ENCODE measurements around the gene C2CD2L. TPM values are rescaled to one million over a fixed set of nuclear protein-coding genes. Genes with fewer than 3 reads are reported as not detected.

Gene C2CD2L
- total RNA-seq, 2 experiments from 2014 or later: 33.2 to 35.2 TPM

GRCh38 chr11:119167933-119168332 lies 60.8 kb downstream of the C2CD2L start:
- H3K4me1 Mint-ChIP-seq (ENCODE audit: low read depth): peaks cover 30% of the 10 kb centered on the region
- DNase-seq (no peak), ATAC-seq (no peak)
- ChIA-PET POLR2A (interaction anchor here (1.4 kb wide), 1 partner anchor 73 kb away, joined by 6 read pairs; no protein-coding TSS in a partner anchor), CTCF (interaction anchor here (1.4 to 2.0 kb wide), 2 partner anchors 28 to 100 kb away, joined by 5 to 8 read pairs; partner anchors contain the start of gene VPS11)
- H3K4me3 Mint-ChIP-seq: peak overlapping the region; percentile 86
- H3K27me3 Mint-ChIP-seq (ENCODE audit: low read depth): no peaks in the 10 kb centered on the region
- no peaks in the 10 kb centered on the region for H3K9me3 Mint-ChIP-seq (ENCODE audit: insufficient read depth)
- H3K36me3 Mint-ChIP-seq (ENCODE audit: low read depth): no peaks in the 10 kb centered on the region
- peak overlapping the region; percentile 80 for H3K27ac Mint-ChIP-seq

Other genes starting within 250 kb of the C2CD2L start
- gene CXCR5, start 223.5 kb upstream of the C2CD2L start, total RNA-seq: under 1 TPM; 0.08 to 0.18 TPM
- gene BCL9L, start 181.4 kb upstream of the C2CD2L start, total RNA-seq: 10 to 100 TPM; 70.0 to 70.6 TPM
- gene UPK2, start 151.0 kb upstream of the C2CD2L start, total RNA-seq: not detected
- gene FOXR1, start 135.6 kb upstream of the C2CD2L start, total RNA-seq: not detected
- 10 to 100 TPM; 39.3 to 41.1 TPM for gene CENATAC, start 109.2 kb upstream of the C2CD2L start, total RNA-seq
- 1,000 to 10,000 TPM; 1,115 to 1,170 TPM for gene RPS25, start 89.0 kb upstream of the C2CD2L start, total RNA-seq
- gene TRAPPC4, start 88.6 kb upstream of the C2CD2L start, total RNA-seq: 10 to 100 TPM; 58.6 to 65.0 TPM
- 10 to 100 TPM; 22.4 to 26.6 TPM for gene SLC37A4, start 76.5 kb upstream of the C2CD2L start, total RNA-seq
- 100 to 1,000 TPM; 133 to 135 TPM for gene HYOU1, start 50.1 kb upstream of the C2CD2L start, total RNA-seq
- 10 to 100 TPM; 30.8 to 31.6 TPM for gene VPS11, start 39.5 kb upstream of the C2CD2L start, total RNA-seq
- 10 to 100 TPM; 31.0 to 32.5 TPM for gene HMBS, start 22.5 kb upstream of the C2CD2L start, total RNA-seq
- 10 to 100 TPM; 52.5 to 57.7 TPM for gene DPAGT1, start 5.5 kb upstream of the C2CD2L start, total RNA-seq
- 10 to 100 TPM; 36.1 to 40.9 TPM for gene HINFP, start 14.2 kb downstream of the C2CD2L start, total RNA-seq
- under 1 TPM in 1 of 2 experiments, not detected in 1; 0.18 TPM for gene ABCG4, start 41.7 kb downstream of the C2CD2L start, total RNA-seq
- gene NLRX1, start 61.4 kb downstream of the C2CD2L start, total RNA-seq: 10 to 100 TPM; 24.6 to 24.8 TPM
- under 1 TPM; 0.18 to 0.63 TPM for gene NHERF4, start 78.1 kb downstream of the C2CD2L start, total RNA-seq
- gene CBL, start 99.0 kb downstream of the C2CD2L start, total RNA-seq: 10 to 100 TPM; 43.6 to 43.7 TPM
- gene MCAM, start 209.8 kb downstream of the C2CD2L start, total RNA-seq: 1 to 10 TPM; 2.9 to 4.4 TPM
- gene RNF26, start 227.2 kb downstream of the C2CD2L start, total RNA-seq: 10 to 100 TPM; 40.5 to 41.8 TPM
- not detected for gene C1QTNF5, start 233.5 kb downstream of the C2CD2L start, total RNA-seq
- not detected for gene MFRP, start 239.4 kb downstream of the C2CD2L start, total RNA-seq